Effector memory CD4-positive, alpha-beta T cell (primary cell): ENCODE data around the gene OR6S1.
"Not testable (repeated sequence)": the region's sequence is repeated elsewhere in the genome, so short reads cannot be mapped to it uniquely, and the experiment has no call there.

ENCODE experiments used
- DNase-seq, 3 donors: peaks; one replicate each; pipeline ENCODE4 v3.0.0-alpha.2; 2020
- H3K27ac ChIP-seq: 2 replicates; pipeline ENCODE4 v1.7.0; 2013; ENCODE audit warnings: mild to moderate bottlenecking, low read length, moderate library complexity; ENCODE audit not compliant: insufficient read depth, poor library complexity, severe bottlenecking
- H3K27me3 ChIP-seq: replicated peaks from 2 replicates; pipeline ENCODE4 v1.7.0; 2013; ENCODE audit warnings: mild to moderate bottlenecking, low read length; ENCODE audit not compliant: insufficient read depth, control insufficient read depth, poor library complexity, severe bottlenecking
- H3K36me3 ChIP-seq: 2 replicates; pipeline ENCODE4 v1.7.0; 2013; ENCODE audit warnings: mild to moderate bottlenecking, low read length, moderate library complexity; ENCODE audit not compliant: control insufficient read depth, insufficient read depth
- H3K4me1 ChIP-seq: 2 replicates; pipeline ENCODE4 v1.7.0; 2013; ENCODE audit warnings: low read length, mild to moderate bottlenecking; ENCODE audit not compliant: control insufficient read depth, insufficient read depth, poor library complexity, severe bottlenecking
- H3K4me3 ChIP-seq: 2 replicates; pipeline ENCODE4 v1.7.0; 2013; ENCODE audit warnings: low read length, low read depth, mild to moderate bottlenecking; ENCODE audit not compliant: insufficient read depth, poor library complexity, severe bottlenecking
- H3K9me3 ChIP-seq: 2 replicates; pipeline ENCODE4 v1.7.0; 2013; ENCODE audit warnings: mild to moderate bottlenecking, low read length, moderate library complexity; ENCODE audit not compliant: control insufficient read depth

The OR6S1 gene

DNA sequence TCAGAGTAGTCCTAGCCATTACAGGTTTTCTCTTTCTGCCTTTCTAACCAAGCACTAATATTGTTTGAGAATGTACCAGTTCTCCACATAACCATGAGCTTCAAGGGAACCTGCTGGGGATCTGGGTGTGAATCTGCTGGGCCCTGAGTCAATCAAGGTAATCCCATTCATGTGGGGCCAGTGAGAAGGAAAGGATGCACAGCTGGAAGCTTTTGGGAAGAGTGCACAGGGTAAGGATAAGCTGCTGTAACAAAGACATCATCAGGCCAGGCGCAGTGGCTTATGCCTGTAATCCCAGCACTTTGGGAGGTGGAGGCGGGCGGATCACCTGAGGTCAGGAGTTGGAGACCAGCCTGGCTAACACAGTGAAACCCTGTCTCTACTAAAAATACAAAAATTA lies 45.8 kb downstream of the OR6S1 start:
- H3K27ac ChIP-seq, H3K4me3 ChIP-seq, H3K9me3 ChIP-seq, H3K4me1 ChIP-seq, H3K36me3 ChIP-seq, DNase-seq, H3K27me3 ChIP-seq: not testable (repeated sequence)

DNA sequence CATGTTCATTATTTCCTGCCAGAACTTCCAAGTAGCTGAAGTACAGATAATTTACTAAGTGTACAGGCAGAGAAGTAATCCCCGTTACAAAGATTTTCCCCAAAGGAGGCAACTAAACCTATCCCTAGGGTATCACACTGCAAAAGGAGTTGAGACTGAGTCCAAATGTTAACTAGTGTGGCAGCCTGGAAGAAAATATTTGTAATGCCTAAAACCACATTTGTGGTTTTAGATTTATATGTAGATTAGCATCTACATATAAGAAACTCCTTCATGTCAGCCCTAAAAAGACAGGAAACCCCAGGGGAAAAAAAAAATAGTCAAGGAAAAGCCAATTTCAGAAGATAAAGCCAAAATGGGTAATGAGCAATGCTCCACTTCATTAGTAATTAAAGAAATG lies 48.9 kb downstream of the OR6S1 start:
- DNase-seq: no peak
- H3K4me3 ChIP-seq: no peak overlapping the region
- H3K27me3 ChIP-seq: no peaks in the 10 kb centered on the region
- no peaks in the 10 kb centered on the region for H3K36me3 ChIP-seq
- no peak overlapping the region for H3K27ac ChIP-seq
- H3K4me1 ChIP-seq: no peaks in the 10 kb centered on the region
- no peaks in the 10 kb centered on the region for H3K9me3 ChIP-seq

DNA sequence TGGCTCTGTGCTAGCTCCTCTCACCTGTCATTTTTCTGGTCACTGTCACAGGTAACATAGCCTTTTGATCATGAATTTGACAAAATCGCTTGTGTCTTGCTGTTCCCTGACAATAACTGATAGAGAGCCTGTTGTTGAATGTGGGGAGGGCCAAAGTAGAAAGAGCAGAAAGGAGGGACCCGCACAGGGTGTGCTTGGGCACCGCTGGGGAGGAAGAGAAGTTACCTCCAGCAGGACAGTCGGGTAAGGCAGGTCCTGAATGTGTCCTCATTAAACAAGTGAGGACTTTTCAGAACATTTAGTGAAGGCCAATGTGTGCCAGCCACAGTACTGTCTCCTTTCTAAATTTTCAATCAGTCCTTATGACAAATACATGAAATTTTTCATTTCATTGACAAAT lies 50.3 kb downstream of the OR6S1 start, which contains the start of gene RNASE12:
RNASE12 (minus strand) TSS at position 142 of the 400 bp plus-strand sequence. CDS start 653 bp downstream, outside the sequence.
- no peak within 1 kb of the TSS for H3K4me3 ChIP-seq
- H3K27ac ChIP-seq: no peak within 1 kb of the TSS
- H3K4me1 ChIP-seq: no peaks in the 10 kb centered on the region
- no peaks in the 10 kb centered on the region for H3K9me3 ChIP-seq
- H3K36me3 ChIP-seq: no peaks in the 10 kb centered on the region
- no peak for DNase-seq
- no peaks in the 10 kb centered on the region for H3K27me3 ChIP-seq
